ENCODE data around the gene PBRM1. TPM values are rescaled to one million over a fixed set of nuclear protein-coding genes. Genes with fewer than 3 reads are reported as not detected.

Gene PBRM1
- total RNA-seq, 1 experiment from 2014 or later = 40.0 TPM

GRCh38 chr3:52498137-52499054 lies 187.3 kb downstream of the PBRM1 start:
- intact Hi-C loops (cut with micrococcal nuclease) = no loop called here
- Histone ChIP-seq H3K9me3 (ENCODE audit: control insufficient read depth in 1 of 2, insufficient read depth in 1 of 2, low read depth in 1 of 2, low read length in 2 of 2) (no peaks in the 10 kb centered on the region), H3K4me3 (replicated peaks in 1 of 2; ENCODE audit: low read depth in 1 of 2, low read length in 2 of 2) (no peak overlapping the region), H3K27me3 (ENCODE audit: insufficient read depth, low read length) (no peaks in the 10 kb centered on the region), H3K79me2 (ENCODE audit: insufficient read depth, low read length) (no peaks in the 10 kb centered on the region), H3K4me2 (ENCODE audit: low read length) (no peak overlapping the region), H4K20me1 (ENCODE audit: insufficient read depth) (no peaks in the 10 kb centered on the region), H3K9me2 (ENCODE audit: insufficient read depth) (no peaks in the 10 kb centered on the region), H3K36me3 (ENCODE audit: control insufficient read depth in 1 of 2, insufficient read depth in 2 of 2, low read length in 2 of 2) (no peaks in the 10 kb centered on the region), H3K4me1 (ENCODE audit: control insufficient read depth in 1 of 2, insufficient read depth in 2 of 2, low read length in 2 of 2) (no peaks in the 10 kb centered on the region), H2AFZ (ENCODE audit: low read depth, low read length, poor library complexity, severe bottlenecking) (no peak overlapping the region), H3K27ac (ENCODE audit: low read depth, low read length) (no peak overlapping the region), H3K9ac (ENCODE audit: low read length) (no peak overlapping the region)
- no peak for DNase-seq (ENCODE audit: low read depth, low spot score)
- BruUV-seq (replicated peaks) = no TSS peak
- ChIA-PET POLR2A (no interaction called here), CTCF (no interaction called here), RAD21 (ENCODE audit: low non-redundant PET in 1 of 2, low total read pairs in 2 of 2, uncharacterized antibody in 2 of 2, unreplicated experiment in 2 of 2) (interaction anchor here in 1 of 2 experiments (0.5 kb wide), 1 partner anchor 54 kb away, joined by 4 read pairs; no protein-coding TSS in a partner anchor)
- TF ChIP-seq ZNF274 (IDR thresholded peaks at IDR 0.05; ENCODE audit: low read depth, low read length) = no peak
- TF ChIP-seq RAD21 (IDR thresholded peaks at IDR 0.05; ENCODE audit: low read depth) = no peak
- ATAC-seq = no peak

- ChIA-PET POLR2A (interaction anchor here (0.6 kb wide), 1 partner anchor 36 kb away, joined by 3 read pairs; no protein-coding TSS in a partner anchor), CTCF (no interaction called here), RAD21 (ENCODE audit: low non-redundant PET in 1 of 2, low total read pairs in 2 of 2, uncharacterized antibody in 2 of 2, unreplicated experiment in 2 of 2) (no interaction called here)
- H3K9me2 ChIP-seq (ENCODE audit: insufficient read depth) = no peaks in the 10 kb centered on the region
- intact Hi-C loops (cut with micrococcal nuclease) = no loop called here
- no peak overlapping the region for H3K4me2 ChIP-seq (ENCODE audit: low read length)
- H3K27me3 ChIP-seq (ENCODE audit: insufficient read depth, low read length) = no peaks in the 10 kb centered on the region
- no peaks in the 10 kb centered on the region for H3K79me2 ChIP-seq (ENCODE audit: insufficient read depth, low read length)
- no TSS peak for BruUV-seq (replicated peaks)
- H3K27ac ChIP-seq (ENCODE audit: low read depth, low read length) = no peak overlapping the region
- no peak overlapping the region for H3K4me3 ChIP-seq (replicated peaks in 1 of 2; ENCODE audit: low read depth in 1 of 2, low read length in 2 of 2)
- H3K9ac ChIP-seq (ENCODE audit: low read length) = no peak overlapping the region
- no peak for DNase-seq (ENCODE audit: low read depth, low spot score)
- peak; percentile 11; the same call in 1 of the 2 replicates for ATAC-seq
- no peaks in the 10 kb centered on the region for H4K20me1 ChIP-seq (ENCODE audit: insufficient read depth)
- no peaks in the 10 kb centered on the region for H3K9me3 ChIP-seq (ENCODE audit: control insufficient read depth in 1 of 2, insufficient read depth in 1 of 2, low read depth in 1 of 2, low read length in 2 of 2)
- H3K36me3 ChIP-seq (ENCODE audit: control insufficient read depth in 1 of 2, insufficient read depth in 2 of 2, low read length in 2 of 2) = peaks cover 0 to 14% of the 10 kb centered on the region in 2 experiments; a peak in 2 of 4 replicates
- no peaks in the 10 kb centered on the region for H3K4me1 ChIP-seq (ENCODE audit: control insufficient read depth in 1 of 2, insufficient read depth in 2 of 2, low read length in 2 of 2)
- no peak overlapping the region for H2AFZ ChIP-seq (ENCODE audit: low read depth, low read length, poor library complexity, severe bottlenecking)
- TF ChIP-seq JUND (IDR thresholded peaks at IDR 0.05) (no peak), EZH2phosphoT487 (IDR thresholded peaks at IDR 0.05; ENCODE audit: borderline replicate concordance) (no peak), MAX (IDR thresholded peaks at IDR 0.05) (no peak), POLR2AphosphoS5 (IDR thresholded peaks at IDR 0.05; ENCODE audit: low read depth, low read length) (no peak), ZBTB33 (IDR thresholded peaks at IDR 0.05; ENCODE audit: extremely low read depth, insufficient replicate concordance, low read length) (no peak), YY1 (IDR thresholded peaks at IDR 0.05; ENCODE audit: extremely low read depth, insufficient replicate concordance, low read depth, low read length) (no peak), SIN3A (IDR thresholded peaks at IDR 0.05; ENCODE audit: low read depth) (no peak), SRF (IDR thresholded peaks at IDR 0.05; ENCODE audit: low read depth) (no peak)
- TF ChIP-seq, protein P1, sequence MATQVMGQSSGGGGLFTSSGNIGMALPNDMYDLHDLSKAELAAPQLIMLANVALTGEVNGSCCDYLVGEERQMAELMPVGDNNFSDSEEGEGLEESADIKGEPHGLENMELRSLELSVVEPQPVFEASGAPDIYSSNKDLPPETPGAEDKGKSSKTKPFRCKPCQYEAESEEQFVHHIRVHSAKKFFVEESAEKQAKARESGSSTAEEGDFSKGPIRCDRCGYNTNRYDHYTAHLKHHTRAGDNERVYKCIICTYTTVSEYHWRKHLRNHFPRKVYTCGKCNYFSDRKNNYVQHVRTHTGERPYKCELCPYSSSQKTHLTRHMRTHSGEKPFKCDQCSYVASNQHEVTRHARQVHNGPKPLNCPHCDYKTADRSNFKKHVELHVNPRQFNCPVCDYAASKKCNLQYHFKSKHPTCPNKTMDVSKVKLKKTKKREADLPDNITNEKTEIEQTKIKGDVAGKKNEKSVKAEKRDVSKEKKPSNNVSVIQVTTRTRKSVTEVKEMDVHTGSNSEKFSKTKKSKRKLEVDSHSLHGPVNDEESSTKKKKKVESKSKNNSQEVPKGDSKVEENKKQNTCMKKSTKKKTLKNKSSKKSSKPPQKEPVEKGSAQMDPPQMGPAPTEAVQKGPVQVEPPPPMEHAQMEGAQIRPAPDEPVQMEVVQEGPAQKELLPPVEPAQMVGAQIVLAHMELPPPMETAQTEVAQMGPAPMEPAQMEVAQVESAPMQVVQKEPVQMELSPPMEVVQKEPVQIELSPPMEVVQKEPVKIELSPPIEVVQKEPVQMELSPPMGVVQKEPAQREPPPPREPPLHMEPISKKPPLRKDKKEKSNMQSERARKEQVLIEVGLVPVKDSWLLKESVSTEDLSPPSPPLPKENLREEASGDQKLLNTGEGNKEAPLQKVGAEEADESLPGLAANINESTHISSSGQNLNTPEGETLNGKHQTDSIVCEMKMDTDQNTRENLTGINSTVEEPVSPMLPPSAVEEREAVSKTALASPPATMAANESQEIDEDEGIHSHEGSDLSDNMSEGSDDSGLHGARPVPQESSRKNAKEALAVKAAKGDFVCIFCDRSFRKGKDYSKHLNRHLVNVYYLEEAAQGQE (IDR thresholded peaks at IDR 0.05; ENCODE audit: low read depth) = no peak
Measured at GRCh38 chr3:52495777-52496602, 189.7 kb downstream of the PBRM1 start.

All from HCT116 (cell line).